HT1080 (cell line): ENCODE measurements around the gene RABGAP1L. TPM values are rescaled to one million over a fixed set of nuclear protein-coding genes. Genes with fewer than 3 reads are reported as not detected.
"Not testable (repeated sequence)": the region's sequence is repeated elsewhere in the genome, so short reads cannot be mapped to it uniquely, and the experiment has no call there.

ENCODE experiments used
- DNase-seq: peaks from one replicate; pipeline ENCODE4 v3.0.0-alpha.2; 2015; ENCODE audit warnings: low read depth
- total RNA-seq: library from RNA; depleted of rRNA; stranded (reverse); fragments of >200 nt; shearing (Covaris generic); gene quantifications from 2 replicates; pipeline ENCODE4 v1.2.3, GENCODE V29; 2014

Gene RABGAP1L
- total RNA-seq, 1 experiment from 2014 or later: 9.1 TPM

DNA sequence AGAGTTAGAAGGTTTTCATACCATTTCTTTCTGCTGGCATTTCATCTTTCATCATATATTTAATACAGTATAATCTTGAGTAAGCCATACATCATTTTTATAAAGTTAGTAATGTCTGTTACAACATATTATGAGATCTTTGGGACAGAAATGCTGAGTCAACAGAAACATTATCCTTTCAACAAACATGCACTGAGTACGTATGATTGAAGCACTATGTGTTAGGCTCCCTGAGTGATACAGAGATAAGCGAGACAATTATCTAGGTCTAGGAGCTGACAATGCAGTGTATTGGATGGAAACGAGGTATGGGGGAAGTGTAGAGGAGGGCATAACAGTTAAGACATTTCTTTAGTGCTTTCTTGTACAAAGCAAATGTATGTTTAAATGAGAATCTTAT lies 268.7 kb downstream of the RABGAP1L start:
- DNase-seq: no peak

DNA sequence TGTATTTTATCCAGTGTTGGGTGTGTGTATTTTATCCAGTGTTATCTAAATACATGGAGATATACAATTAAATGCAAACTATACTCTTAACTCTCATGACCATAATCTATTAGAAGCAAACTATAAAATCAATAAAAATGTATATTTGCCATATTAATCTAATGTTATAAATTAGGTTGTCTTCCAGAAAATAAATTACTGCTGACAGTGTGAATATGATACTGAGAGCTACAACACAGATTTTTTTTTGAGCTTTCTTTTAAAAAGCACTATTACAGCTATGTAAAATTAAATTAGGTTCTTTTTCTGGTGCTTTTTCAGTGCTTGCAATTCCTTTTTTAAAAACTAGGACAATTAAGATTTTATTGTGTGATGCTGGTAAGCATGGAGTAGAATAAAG lies 269.4 kb downstream of the RABGAP1L start:
- DNase-seq: no peak

DNA sequence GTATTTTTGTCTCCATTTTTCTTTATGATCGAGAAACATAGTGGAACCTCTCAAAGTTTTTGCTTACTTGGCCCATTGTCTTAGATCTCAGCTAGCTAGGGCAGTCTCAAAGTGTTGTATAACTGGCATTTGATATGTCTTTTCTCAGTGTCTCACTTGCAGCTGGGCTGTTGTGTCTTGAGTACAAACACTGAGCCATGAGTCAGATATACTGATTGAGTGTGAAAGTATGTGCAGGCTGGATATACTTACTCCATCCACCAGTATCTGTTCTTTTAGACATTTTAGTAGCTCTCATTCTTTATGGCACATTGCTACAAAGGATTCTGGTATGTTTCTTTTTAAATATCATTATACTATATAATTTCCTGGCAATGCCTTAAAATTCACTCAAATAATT lies 274.1 kb downstream of the RABGAP1L start:
- DNase-seq: peak; percentile 42

DNA sequence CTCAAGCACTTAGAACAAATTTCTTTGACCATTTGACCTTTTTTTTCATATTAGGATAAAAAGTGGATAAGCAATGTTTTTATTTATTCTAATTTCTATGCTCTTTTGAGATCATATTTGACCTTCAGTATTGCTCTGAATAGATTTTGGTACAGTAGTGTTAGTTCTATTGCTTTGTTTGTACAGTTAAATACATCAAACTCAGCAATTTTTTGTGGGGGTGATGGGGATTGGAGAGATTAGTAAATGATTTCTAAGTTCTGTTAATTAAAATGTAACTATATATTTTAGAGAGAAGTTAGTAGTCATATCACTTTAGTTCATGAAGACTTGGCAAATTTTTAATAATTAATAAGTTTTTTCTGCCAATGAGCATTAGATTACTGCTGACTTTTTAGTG lies 286.0 kb downstream of the RABGAP1L start:
- no peak for DNase-seq

DNA sequence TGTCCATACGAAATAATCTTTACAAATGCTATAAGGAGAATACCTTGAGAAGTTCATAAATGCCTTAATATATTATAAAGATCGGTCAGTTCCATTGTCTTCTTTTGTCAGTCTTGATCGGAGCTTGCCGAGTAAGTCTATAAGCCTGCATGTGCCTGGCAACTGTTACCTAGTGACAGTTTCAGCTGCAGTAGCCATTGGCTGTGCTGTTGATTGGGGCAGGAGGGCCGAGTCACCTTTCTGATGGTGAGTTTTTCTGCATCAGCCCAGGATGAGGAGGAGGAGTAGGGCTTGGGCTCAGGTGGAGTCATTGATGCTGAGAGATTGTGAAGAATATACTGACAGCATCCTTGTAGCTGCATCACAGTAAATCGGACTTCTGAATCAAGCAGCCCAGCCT lies 286.5 kb downstream of the RABGAP1L start:
- DNase-seq: no peak

DNA sequence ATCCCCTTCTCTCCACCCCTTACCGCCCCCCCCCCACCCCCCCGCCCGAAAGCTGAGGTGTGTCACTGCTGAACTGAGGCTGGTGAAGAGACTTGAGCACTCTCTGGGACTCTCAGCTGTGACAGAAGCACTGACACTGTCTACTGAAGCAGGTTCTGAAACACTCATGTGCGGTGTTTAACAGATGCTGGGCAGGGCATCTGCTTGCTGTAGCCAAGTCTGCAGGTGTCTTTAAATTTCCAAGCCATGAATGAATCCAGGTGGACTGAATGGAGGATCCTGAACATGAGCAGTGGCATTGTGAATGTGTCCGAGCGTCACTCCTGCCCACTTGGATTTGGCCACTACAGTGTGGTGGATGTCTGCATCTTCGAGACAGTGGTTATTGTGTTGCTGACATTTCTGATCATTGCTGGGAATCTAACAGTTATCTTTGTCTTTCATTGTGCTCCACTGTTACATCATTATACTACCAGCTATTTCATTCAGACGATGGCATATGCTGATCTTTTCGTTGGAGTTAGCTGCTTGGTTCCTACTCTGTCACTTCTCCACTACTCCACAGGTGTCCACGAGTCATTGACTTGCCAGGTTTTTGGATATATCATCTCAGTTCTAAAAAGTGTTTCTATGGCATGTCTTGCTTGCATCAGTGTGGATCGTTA lies 288.7 kb downstream of the RABGAP1L start, which contains the start of gene GPR52:
GPR52 (plus strand) TSS at position 99 of the 665 bp plus-strand sequence; CDS start at position 247, 148 bp downstream.
- no peak for DNase-seq

DNA sequence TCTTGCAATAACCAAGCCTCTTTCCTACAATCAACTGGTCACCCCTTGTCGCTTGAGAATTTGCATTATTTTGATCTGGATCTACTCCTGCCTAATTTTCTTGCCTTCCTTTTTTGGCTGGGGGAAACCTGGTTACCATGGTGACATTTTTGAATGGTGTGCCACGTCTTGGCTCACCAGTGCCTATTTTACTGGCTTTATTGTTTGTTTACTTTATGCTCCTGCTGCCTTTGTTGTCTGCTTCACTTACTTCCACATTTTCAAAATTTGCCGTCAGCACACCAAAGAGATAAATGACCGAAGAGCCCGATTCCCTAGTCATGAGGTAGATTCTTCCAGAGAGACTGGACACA lies 289.2 kb downstream of the RABGAP1L start:
- DNase-seq: no peak

DNA sequence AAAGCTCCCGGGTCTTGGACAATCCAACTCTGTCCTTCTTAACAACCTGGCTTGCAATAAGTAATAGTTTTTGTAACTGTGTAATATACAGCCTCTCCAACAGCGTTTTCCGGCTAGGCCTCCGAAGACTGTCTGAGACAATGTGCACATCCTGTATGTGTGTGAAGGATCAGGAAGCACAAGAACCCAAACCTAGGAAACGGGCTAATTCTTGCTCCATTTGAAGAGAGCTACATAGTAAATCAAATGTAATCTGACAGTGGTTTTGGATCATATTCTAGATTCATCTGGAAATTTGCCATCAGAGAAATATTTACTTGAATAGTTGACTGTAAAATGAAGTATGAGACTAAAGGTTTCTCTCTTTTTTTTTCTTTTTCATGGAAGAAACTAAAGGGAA lies 289.7 kb downstream of the RABGAP1L start:
- DNase-seq: no peak

DNA sequence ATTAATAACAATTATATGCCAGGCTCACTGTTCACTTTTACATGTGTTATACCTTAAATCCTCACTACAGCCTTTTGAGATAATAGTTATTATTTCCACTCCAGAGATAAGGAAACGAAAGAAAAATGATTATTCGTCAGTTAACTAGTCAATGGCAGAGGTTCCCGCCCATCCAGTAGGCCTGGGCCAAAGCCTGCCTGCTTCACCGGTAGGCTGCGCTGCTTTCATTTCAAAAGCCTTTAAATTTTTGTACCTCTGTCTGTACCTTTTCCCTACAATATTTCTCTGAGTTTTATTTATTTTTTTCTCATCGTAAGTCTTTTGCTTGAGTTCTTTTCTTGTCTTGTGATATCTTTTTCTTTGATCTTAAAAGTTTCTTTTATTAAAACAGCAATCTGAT lies 292.1 kb downstream of the RABGAP1L start:
- no peak for DNase-seq

DNA sequence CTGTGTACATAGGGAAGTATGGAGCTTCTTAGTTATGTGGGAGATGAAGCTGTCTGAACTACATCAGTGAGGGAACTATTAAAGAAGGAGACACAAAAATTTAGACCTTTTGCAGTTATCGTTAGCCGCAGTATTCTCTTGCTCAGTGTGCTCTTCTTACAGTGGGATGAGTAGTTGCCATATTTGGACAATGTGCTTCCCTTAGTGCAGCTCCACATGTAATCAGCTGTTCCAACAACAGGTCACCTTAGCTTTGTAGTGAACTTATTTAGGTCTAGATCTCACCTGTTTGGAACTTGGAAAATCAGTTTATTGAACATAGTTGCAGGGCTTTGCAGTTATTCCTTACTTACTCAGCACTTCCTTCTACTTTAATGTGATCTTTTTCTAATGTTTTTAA lies 306.5 kb downstream of the RABGAP1L start:
- no peak for DNase-seq

DNA sequence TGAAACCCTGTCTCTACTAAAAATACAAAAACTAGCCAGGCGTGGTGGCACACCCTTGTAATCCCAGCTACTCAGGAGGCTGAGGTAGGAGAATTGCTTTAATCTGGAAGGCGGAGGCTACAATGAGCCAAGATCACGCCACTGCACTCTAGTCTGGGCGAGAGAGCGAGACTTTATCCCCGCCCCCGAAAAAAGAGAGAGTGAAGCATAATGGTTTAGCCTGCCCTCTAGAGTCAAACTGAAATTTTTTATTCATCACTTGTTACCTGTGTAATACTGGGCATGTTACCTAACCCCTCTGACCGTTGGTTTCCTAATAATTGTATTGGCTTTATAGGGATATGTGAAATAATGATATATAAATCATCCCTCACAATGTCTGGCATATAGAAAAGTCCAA lies 307.3 kb downstream of the RABGAP1L start:
- no peak for DNase-seq

DNA sequence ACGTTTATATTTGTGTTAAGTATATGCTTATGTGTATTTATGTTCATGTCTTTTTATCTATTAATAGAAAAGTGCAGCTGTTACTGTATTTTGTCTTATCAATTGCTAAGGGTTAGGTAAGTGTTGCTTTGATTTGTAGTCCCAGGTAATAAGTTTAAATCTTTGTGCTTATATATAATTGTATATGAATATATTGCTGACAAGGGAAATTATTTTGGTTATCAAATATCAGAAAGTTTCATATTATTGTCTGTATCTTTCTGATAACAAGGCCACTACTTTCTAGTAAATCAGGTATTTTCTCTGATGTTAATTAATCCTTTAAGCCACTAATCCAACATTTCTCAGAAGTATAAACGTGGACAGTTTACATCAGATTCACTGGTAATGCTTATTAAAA lies 309.7 kb downstream of the RABGAP1L start:
- DNase-seq: no peak

DNA sequence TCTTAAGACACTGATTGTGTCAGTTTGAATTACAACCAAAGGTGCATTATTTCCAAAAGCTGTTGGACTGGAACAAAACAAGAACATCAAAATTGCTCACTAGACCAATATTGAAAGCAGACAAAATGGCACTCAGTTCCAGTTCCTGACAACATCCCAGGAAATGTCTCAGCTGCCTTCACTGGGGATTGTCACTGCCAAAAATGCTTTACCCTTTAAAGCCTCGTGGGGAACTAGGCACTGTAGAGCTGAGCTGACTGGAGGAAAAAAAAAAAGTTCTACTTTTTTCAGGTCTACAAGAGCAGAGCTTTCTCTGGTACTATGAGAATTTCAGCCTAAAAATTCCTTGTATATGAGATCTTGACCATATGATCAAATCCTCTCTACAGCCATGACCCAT lies 310.4 kb downstream of the RABGAP1L start:
- peak; percentile 2 for DNase-seq

DNA sequence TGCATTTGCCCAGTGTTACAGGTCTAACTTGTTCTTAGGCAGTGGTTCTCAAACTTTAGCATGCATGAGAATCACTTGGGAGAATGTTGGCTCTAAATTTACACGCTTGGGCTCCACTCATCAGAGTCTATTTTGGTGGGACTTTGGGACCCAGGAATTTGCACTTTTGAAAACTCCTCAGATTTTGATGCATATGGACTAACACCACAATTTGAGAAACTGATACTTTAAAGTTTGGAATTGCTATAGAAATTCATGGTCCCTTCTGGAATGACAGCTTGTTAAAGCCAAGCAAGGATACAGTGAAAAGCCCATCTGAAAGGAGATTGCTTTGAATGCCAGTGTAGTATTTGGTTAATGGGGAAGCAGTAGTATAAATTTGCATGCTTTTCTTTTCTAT lies 320.0 kb downstream of the RABGAP1L start:
- DNase-seq: no peak

DNA sequence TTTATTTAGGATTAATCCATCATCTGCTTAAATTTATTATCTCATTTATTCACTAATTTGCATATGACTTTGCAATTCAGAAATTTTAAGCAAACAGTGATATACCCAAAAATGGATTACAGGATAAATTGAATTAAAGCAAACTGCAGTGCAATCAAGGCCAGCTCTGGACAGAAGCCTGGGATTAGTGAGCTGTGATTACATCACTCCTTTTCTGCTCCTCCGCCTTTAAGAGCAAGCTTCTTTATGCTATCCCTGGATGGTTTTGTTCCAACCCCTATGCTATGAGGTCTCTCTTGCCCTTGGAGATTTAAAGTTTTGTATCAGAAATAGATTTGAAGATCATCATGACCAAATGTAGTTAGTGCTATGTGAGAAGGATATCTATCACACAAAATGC lies 321.0 kb downstream of the RABGAP1L start:
- DNase-seq: no peak

DNA sequence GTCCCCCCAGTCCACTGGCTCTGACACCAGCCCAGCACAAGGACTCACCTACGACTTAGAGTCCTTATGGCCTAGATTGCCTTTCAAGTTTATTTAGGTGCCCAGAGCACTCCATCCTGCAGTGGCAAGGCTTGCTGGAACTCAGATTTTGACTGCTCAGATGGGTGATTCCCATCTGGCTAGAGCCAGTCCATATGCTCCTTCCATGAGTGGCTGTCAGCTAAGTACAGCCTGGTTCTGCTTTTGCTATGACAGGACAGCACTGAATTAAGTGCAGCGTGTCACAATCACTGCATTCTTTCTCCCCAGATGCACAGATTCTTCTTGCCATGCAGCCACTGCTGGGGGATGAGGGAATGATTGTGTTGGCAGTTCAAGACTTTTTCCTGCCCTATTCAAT lies 332.3 kb downstream of the RABGAP1L start:
- no peak for DNase-seq

DNA sequence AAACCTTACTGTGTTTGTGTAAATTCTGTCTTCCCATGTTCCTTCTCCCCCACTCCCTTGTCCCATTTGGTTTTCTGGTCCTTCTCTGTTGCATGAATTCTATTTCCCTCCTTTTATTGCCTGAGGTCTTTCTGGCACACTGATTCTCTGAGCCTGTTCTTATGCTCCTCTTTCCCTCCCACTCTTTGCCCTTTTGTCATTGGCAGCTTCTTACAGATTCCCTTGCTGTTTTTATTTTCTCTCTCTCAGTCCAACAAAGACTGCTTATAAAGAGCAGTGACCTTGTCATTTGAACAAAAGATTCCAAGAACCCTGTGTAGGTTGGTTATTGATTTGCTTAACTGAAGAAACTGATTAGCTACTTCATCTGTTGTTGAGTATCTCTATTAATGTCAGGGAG lies 338.2 kb downstream of the RABGAP1L start:
- no peak for DNase-seq

DNA sequence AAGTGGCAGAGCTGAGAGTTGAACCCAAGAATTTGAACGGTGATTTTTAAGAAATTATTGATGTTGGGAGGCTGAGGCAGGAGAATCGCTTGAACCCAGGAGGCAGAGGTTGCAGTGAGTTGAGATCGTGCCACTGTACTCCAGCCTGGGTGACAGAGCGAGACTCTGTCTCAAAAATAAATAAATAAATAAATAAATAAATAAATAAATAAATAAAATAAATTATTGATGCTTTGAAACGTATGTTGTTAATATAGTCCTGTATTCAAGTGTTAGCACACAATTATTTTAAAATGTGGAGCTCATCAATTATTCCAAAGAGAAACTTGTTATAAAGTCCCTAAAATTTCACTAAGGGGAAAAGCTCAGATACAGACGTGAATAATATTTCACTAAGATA lies 357.4 kb downstream of the RABGAP1L start:
- DNase-seq: not testable (repeated sequence)

DNA sequence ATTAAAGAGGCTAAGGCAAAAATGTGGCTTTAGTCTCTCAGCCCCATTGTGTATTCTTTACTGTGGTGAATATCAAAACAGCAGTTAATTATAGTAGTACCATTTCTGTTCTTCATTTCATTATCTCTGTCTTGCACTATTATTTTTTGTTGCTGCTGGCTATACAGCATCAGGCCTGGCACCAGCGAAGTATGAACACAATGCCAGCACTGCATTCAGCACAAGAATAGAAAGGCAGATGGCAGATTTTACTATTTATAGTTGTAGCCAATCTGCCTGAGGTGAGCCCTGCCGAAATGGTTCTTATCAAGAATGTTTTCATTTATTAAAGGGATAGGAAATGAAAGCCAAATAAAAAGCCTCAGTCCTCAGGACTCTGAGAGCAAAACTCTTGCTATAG lies 360.5 kb downstream of the RABGAP1L start:
- DNase-seq: no peak

DNA sequence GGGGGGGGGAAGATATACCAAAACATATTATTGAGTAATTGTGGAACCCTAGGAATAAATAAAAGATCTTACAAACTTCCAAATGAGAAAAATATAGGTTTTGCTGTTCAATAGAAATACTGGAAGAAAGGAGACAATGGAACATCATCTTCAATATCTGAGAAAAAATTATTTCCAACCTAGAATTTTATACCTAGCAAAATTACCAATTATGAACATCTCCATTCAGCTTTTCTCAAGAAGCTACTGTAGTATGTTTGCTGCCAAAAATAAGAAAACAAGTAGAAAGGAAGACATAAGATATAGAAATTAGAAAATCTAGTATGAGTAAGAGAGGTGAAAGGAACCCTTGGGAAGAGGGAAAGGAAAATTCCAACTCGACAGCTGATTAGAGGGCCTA lies 372.4 kb downstream of the RABGAP1L start:
- no peak for DNase-seq

DNA sequence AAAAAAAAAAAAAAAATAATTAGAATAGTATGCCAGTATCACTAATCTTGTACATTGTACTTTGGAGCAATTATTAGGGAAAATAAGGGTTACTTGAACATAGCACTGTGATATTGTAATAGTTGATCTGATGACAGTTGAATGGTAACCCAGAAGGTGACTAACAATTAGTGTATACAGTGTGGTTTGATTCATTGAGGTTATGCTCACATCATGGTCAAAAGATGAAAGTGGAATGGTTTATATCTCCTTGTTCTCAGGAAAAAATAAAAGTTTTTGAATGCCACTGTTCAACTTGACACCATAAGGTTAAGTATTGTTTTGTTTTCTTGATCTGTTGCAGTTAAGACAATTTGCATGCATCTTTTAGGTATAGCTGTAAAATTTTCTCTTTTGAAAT lies 375.5 kb downstream of the RABGAP1L start:
- peak; percentile 50 for DNase-seq

DNA sequence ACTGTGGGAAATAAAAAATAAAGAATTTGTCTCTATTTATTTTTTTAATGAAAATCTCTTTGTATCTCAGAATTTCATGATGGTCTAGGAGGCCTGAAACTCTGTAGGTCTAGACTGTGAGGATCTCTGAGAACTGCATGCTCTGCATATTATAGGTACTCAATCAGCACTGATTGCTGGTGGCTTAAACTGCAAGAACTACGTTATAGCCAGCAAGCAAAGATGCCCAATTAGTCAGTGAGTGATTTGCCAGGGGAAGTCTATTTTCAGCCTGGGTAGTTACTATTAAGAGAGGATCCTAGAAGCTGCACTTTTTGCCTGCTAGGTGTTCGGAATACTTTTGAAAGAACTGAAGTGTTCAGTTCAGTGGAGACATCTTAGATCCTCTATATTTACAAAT lies 375.9 kb downstream of the RABGAP1L start:
- DNase-seq: no peak

DNA sequence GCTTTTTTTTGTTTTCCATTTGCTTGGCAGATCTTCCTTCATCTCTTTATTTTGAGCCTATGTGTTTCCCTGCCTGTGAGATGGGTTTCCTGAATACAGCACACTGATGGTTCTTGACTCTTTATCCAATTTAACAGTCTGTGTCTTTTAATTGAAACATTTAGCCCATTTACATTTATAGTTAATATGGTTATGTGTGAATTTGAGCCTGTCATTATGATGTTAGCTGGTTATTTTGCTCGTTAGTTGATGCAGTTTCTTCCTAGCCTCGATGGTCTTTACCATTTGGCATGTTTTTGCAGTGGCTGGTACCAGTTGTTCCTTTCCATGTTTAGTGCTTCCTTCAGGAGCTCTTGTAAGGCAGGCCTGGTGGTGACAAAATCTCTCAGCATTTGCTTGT lies 384.1 kb downstream of the RABGAP1L start:
- DNase-seq: not testable (repeated sequence)

DNA sequence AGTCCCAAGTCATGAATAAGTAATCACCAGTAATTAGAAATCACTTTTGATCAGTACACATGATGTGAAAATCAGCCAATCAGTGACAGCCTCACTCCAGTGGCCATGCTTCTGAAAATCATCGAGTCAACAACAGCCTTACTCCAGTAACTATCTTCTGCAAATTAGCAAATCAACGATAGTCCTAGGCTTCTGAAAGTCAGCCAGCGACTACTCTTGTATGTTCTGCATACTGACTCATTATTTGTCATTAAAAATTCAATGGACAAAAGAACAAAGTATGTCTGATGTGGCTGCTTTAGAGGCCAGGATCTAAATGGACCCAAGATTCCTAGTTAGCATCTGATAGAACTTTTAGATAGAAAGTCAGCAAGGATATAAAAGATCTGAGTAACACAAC lies 391.0 kb downstream of the RABGAP1L start:
- DNase-seq: peak; percentile 13
